ENCODE measurements around the gene PKN1. TPM values are rescaled to one million over a fixed set of nuclear protein-coding genes. Genes with fewer than 3 reads are reported as not detected.

PKN1 gene
- total and polyA plus RNA-seq, 4 donors = 84.3 to 197 (median 121) TPM

DNA sequence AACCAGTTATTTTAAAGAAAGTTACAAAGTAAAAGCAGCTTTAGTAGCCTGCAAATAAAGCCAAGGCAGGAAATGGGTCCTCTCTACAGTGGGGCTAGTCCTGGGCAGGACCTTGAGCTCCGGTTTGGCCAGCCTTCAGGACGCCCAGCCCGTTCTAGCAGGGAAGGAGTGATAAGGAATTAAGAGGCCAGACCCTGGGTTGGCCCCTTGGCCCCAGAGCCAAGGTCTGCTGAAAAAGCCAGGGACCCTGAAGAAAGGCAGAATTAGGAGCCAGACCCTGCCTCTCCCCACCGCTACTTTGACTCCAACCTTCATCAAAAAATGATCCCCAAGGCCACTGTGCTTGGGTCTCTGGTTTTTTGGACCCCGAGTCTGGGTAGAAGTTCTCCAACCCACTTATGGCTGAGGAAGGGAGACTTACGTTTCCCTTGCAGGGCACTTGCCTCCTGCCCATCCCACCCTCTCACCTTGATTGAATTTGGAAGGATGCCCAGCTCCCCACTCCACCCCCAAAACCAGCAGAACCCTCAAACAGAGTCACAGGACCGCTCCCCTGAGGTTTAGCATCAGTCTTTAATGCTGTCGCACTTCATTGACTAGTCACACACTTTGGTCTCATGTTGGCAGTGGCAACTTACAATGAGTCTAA lies 81.2 kb downstream of the PKN1 start:
- TF ChIP-seq, protein P1, sequence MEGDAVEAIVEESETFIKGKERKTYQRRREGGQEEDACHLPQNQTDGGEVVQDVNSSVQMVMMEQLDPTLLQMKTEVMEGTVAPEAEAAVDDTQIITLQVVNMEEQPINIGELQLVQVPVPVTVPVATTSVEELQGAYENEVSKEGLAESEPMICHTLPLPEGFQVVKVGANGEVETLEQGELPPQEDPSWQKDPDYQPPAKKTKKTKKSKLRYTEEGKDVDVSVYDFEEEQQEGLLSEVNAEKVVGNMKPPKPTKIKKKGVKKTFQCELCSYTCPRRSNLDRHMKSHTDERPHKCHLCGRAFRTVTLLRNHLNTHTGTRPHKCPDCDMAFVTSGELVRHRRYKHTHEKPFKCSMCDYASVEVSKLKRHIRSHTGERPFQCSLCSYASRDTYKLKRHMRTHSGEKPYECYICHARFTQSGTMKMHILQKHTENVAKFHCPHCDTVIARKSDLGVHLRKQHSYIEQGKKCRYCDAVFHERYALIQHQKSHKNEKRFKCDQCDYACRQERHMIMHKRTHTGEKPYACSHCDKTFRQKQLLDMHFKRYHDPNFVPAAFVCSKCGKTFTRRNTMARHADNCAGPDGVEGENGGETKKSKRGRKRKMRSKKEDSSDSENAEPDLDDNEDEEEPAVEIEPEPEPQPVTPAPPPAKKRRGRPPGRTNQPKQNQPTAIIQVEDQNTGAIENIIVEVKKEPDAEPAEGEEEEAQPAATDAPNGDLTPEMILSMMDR (IDR thresholded peaks at IDR 0.05; ENCODE audit: control extremely low read depth, extremely low read depth) = no peak
- WGBS, 2 donors = 76 to 86% methylated on average over 8 of the region's 8 CpGs
- H3K9me3 ChIP-seq (ENCODE audit: control insufficient read depth in 4 of 4, insufficient read depth in 3 of 4, low read length in 3 of 4) = no peaks in the 10 kb centered on the region
- H3K9ac ChIP-seq (ENCODE audit: insufficient read depth in 1 of 2, low read length in 2 of 2) = peak overlapping the region in 1 of 2 donors; percentile 19
- peaks cover 17 to 28% (median 23%) of the 10 kb centered on the region in 4 donors for H3K36me3 ChIP-seq (ENCODE audit: control insufficient read depth in 4 of 4, insufficient read depth in 4 of 4, low read length in 4 of 4)
- DNase-seq (no peak), ATAC-seq (ENCODE audit: insufficient read depth, low FRiP score) (no peak)
- peak overlapping the region in 1 of 2 donors; percentile 42 for H3K27ac ChIP-seq (ENCODE audit: low read depth in 1 of 2, low read length in 1 of 2)
- peaks cover 0 to 27% (median 11%) of the 10 kb centered on the region in 5 donors for H3K4me1 ChIP-seq (ENCODE audit: control insufficient read depth in 5 of 5, insufficient read depth in 5 of 5, low read length in 5 of 5)
- H3K4me3 ChIP-seq = no peak overlapping the region
- no peaks in the 10 kb centered on the region for H3K27me3 ChIP-seq (ENCODE audit: control insufficient read depth in 3 of 3, insufficient read depth in 3 of 3, low read length in 2 of 3)

DNA sequence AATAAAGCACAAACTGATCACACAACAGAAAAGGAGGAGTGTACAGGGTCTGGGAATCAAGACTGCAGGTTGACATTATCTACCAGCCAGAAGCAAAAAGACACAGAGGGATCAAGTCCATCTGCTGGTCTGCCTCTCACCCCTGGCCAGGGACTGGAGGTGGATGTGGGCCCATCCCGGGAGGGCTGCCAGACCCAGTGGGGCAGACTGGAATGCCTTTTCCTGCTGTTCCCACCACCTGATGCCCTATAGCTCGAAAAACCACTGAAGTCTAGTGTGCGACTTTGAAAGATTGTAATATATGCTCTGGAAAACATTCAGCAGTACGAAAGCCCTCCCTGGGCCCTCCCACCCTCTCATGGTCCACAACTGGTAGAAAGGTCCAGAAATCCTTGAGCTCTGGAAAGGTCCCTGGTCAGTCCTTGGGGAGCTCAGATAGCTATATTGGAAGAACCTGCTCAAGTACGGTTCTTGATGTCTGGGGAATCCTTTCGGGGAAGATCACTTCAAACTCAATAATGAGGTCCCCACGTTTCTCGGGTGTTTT lies 82.5 kb downstream of the PKN1 start:
- H3K36me3 ChIP-seq (ENCODE audit: control insufficient read depth in 4 of 4, insufficient read depth in 4 of 4, low read length in 4 of 4) = peaks cover 17 to 28% (median 23%) of the 10 kb centered on the region in 4 donors
- WGBS, 2 donors = 75 to 83% methylated on average over 8 of the region's 8 CpGs

GRCh38 chr19:14516048-14516534 lies 83.0 kb downstream of the PKN1 start:
- Histone ChIP-seq H3K9me3 (ENCODE audit: control insufficient read depth in 4 of 4, insufficient read depth in 3 of 4, low read length in 3 of 4) (no peaks in the 10 kb centered on the region), H3K36me3 (ENCODE audit: control insufficient read depth in 4 of 4, insufficient read depth in 4 of 4, low read length in 4 of 4) (peaks cover 17 to 28% (median 23%) of the 10 kb centered on the region in 4 donors), H3K4me1 (ENCODE audit: control insufficient read depth in 5 of 5, insufficient read depth in 5 of 5, low read length in 5 of 5) (peaks cover 0 to 23% (median 11%) of the 10 kb centered on the region in 5 donors), H3K27ac (ENCODE audit: low read depth in 1 of 2, low read length in 1 of 2) (peak overlapping the region in 1 of 2 donors; percentile 37), H3K9ac (ENCODE audit: insufficient read depth in 1 of 2, low read length in 2 of 2) (peak overlapping the region in 1 of 2 donors; percentile 47), H3K4me3 (no peak overlapping the region), H3K27me3 (ENCODE audit: control insufficient read depth in 3 of 3, insufficient read depth in 3 of 3, low read length in 2 of 3) (no peaks in the 10 kb centered on the region)
- 64 to 78% methylated on average over 15 of the region's 15 CpGs for WGBS, 2 donors
- ATAC-seq (ENCODE audit: insufficient read depth, low FRiP score) = no peak
- TF ChIP-seq, protein P1 (IDR thresholded peaks at IDR 0.05; ENCODE audit: control extremely low read depth, extremely low read depth) = no peak
- DNase-seq = no peak

More for the DNA sequence above, 82.5 kb downstream of the PKN1 start:
- ATAC-seq (ENCODE audit: insufficient read depth, low FRiP score) (no peak), DNase-seq (no peak)
- Histone ChIP-seq H3K9me3 (ENCODE audit: control insufficient read depth in 4 of 4, insufficient read depth in 3 of 4, low read length in 3 of 4) (no peaks in the 10 kb centered on the region), H3K27me3 (ENCODE audit: control insufficient read depth in 3 of 3, insufficient read depth in 3 of 3, low read length in 2 of 3) (no peaks in the 10 kb centered on the region), H3K9ac (ENCODE audit: insufficient read depth in 1 of 2, low read length in 2 of 2) (peak overlapping the region in 1 of 2 donors; percentile 47), H3K27ac (ENCODE audit: low read depth in 1 of 2, low read length in 1 of 2) (peak overlapping the region in 1 of 2 donors; percentile 62), H3K4me3 (no peak overlapping the region), H3K4me1 (ENCODE audit: control insufficient read depth in 5 of 5, insufficient read depth in 5 of 5, low read length in 5 of 5) (peaks cover 0 to 26% (median 11%) of the 10 kb centered on the region in 5 donors)
- TF ChIP-seq, protein P1 (IDR thresholded peaks at IDR 0.05; ENCODE audit: control extremely low read depth, extremely low read depth) = no peak

Data from lung (tissue), 12 donors.